GM21717 (cell line): Measurements from ENCODE around the gene ZC3H11A.

Source experiments
- ATAC-seq: cut with Tn5 transposase; IDR thresholded peaks from one replicate; pipeline ENCODE4 v1.9.1; 2021; ENCODE audit warnings: mild to moderate bottlenecking, moderate library complexity; ENCODE audit not compliant: unreplicated experiment

ZC3H11A gene

GRCh38 chr1:203839081-203839480 lies 43.7 kb downstream of the ZC3H11A start:
- ATAC-seq = no peak

DNA sequence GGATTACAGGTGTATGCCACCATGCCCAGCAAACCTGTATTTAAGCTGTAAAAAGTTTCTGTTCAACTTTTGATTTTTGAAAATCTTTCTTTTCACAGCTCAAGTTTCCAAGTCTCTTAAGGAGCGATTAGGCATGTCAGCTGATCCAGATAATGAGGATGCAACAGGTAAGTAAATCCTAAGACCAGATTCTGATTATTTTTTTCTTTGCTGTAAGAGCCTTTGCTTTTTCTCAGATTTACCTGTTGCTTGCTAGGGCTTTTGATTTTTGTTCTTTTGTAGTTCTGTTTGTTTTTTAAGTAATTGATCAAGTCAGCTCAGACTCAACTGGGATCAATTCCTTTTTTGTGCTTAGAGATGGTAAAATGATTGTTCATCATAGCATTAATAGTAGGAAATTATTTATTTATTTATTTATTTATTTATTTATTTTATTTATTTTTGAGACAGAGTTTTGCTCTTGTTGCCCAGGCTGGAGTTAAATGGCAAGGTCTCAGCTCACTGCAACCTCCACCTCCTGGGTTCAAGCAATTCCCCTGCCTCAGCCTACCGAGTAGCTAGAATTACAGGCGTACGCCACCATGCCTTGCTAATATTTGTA lies 44.9 kb downstream of the ZC3H11A start:
- no peak for ATAC-seq

GRCh38 chr1:203842559-203842876 lies 47.1 kb downstream of the ZC3H11A start:
- no peak for ATAC-seq

- no peak for ATAC-seq
Observed at GRCh38 chr1:203843435-203843834, 48.0 kb downstream of the ZC3H11A start.
